Mucosa of rectum (tissue), 2 donors: Measurements from ENCODE around the gene IL15.
"Not testable (repeated sequence)": the region's sequence is repeated elsewhere in the genome, so short reads cannot be mapped to it uniquely, and the experiment has no call there.

ENCODE experiments used
- H3K27ac ChIP-seq, 2 donors: one replicate each; pipeline ENCODE4 v1.7.0; 2013; ENCODE audit warnings: inconsistent platforms in 2 of 2, low read depth in 2 of 2, low read length in 2 of 2
- H3K27me3 ChIP-seq, 2 donors: one replicate each; pipeline ENCODE4 v1.7.0; 2013; ENCODE audit warnings: low read length in 2 of 2; ENCODE audit not compliant: control insufficient read depth in 2 of 2, insufficient read depth in 2 of 2
- H3K36me3 ChIP-seq, 2 donors: one replicate each; pipeline ENCODE4 v1.7.0; 2013; ENCODE audit warnings: low read length in 2 of 2; ENCODE audit not compliant: control insufficient read depth in 2 of 2, insufficient read depth in 2 of 2
- H3K4me1 ChIP-seq, 2 donors: one replicate each; pipeline ENCODE4 v1.7.0; 2013; ENCODE audit warnings: low read length in 2 of 2, mild to moderate bottlenecking in 1 of 2; ENCODE audit not compliant: control insufficient read depth in 2 of 2, insufficient read depth in 2 of 2
- H3K4me3 ChIP-seq, 2 donors: one replicate each; pipeline ENCODE4 v1.7.0; 2013; ENCODE audit warnings: low read length in 2 of 2
- H3K9ac ChIP-seq, 2 donors: one replicate each; pipeline ENCODE4 v1.7.0; 2013; ENCODE audit warnings: low read length in 2 of 2, low read depth in 1 of 2, mild to moderate bottlenecking in 1 of 2
- H3K9me3 ChIP-seq, 2 donors: one replicate each; pipeline ENCODE4 v1.7.0; 2013; ENCODE audit warnings: low read length in 2 of 2; ENCODE audit not compliant: control insufficient read depth in 2 of 2
- donor health status: healthy.
- donor health status: Normal muscosa, but diverticular disease.

The IL15 gene

GRCh38 chr4:141636082-141636770, at the start of gene IL15:
TSS of gene IL15 (plus strand) at chr4:141636583. CDS start at chr4:141719465, 82,882 bp downstream.
- H3K4me3 ChIP-seq, result peak within 1 kb of the TSS; percentile 68 to 91
- no peaks in the 10 kb centered on the region for H3K36me3 ChIP-seq
- peak within 1 kb of the TSS; percentile 80 to 83 for H3K27ac ChIP-seq
- H3K9ac ChIP-seq, result peak within 1 kb of the TSS; percentile 68 to 76
- no peaks in the 10 kb centered on the region for H3K9me3 ChIP-seq
- H3K4me1 ChIP-seq, result peaks cover 0 to 4% of the 10 kb centered on the region in 2 donors
- no peaks in the 10 kb centered on the region for H3K27me3 ChIP-seq

- H3K36me3 ChIP-seq, result no peaks in the 10 kb centered on the region
- no peaks in the 10 kb centered on the region for H3K4me1 ChIP-seq
- H3K27me3 ChIP-seq, result no peaks in the 10 kb centered on the region
- no peak overlapping the region for H3K4me3 ChIP-seq
- no peaks in the 10 kb centered on the region for H3K9me3 ChIP-seq
- H3K27ac ChIP-seq, result no peak overlapping the region
- no peak overlapping the region for H3K9ac ChIP-seq
Measured at GRCh38 chr4:141587897-141588296, 48.5 kb upstream of the IL15 start.

- Histone ChIP-seq H3K4me1 (no peaks in the 10 kb centered on the region), H3K4me3 (no peak overlapping the region), H3K9ac (no peak overlapping the region), H3K27ac (no peak overlapping the region), H3K9me3 (no peaks in the 10 kb centered on the region), H3K36me3 (no peaks in the 10 kb centered on the region), H3K27me3 (no peaks in the 10 kb centered on the region)
Measured at GRCh38 chr4:141595531-141595930, 40.9 kb upstream of the IL15 start.

- H3K9me3 ChIP-seq, result no peaks in the 10 kb centered on the region
- H3K36me3 ChIP-seq, result no peaks in the 10 kb centered on the region
- H3K4me3 ChIP-seq, result no peak overlapping the region
- no peaks in the 10 kb centered on the region for H3K4me1 ChIP-seq
- no peaks in the 10 kb centered on the region for H3K27me3 ChIP-seq
- no peak overlapping the region for H3K27ac ChIP-seq
- H3K9ac ChIP-seq, result no peak overlapping the region
Measured at GRCh38 chr4:141599853-141600252, 36.5 kb upstream of the IL15 start.

GRCh38 chr4:141604683-141605082, 31.7 kb upstream of the IL15 start:
- H3K9ac ChIP-seq, H3K4me3 ChIP-seq, H3K36me3 ChIP-seq, H3K27ac ChIP-seq, H3K9me3 ChIP-seq, H3K27me3 ChIP-seq, H3K4me1 ChIP-seq: not testable (repeated sequence)

GRCh38 chr4:141605425-141605856, 30.9 kb upstream of the IL15 start:
- H3K9ac ChIP-seq, result no peak overlapping the region
- H3K36me3 ChIP-seq, result no peaks in the 10 kb centered on the region
- no peak overlapping the region for H3K27ac ChIP-seq
- no peaks in the 10 kb centered on the region for H3K4me1 ChIP-seq
- no peaks in the 10 kb centered on the region for H3K9me3 ChIP-seq
- no peak overlapping the region for H3K4me3 ChIP-seq
- no peaks in the 10 kb centered on the region for H3K27me3 ChIP-seq

- H3K9me3 ChIP-seq, result no peaks in the 10 kb centered on the region
- H3K27ac ChIP-seq, result no peak overlapping the region
- no peak overlapping the region for H3K9ac ChIP-seq
- no peaks in the 10 kb centered on the region for H3K4me1 ChIP-seq
- no peaks in the 10 kb centered on the region for H3K27me3 ChIP-seq
- H3K36me3 ChIP-seq, result no peaks in the 10 kb centered on the region
- no peak overlapping the region for H3K4me3 ChIP-seq
Measured at GRCh38 chr4:141609243-141609642, 27.1 kb upstream of the IL15 start.

GRCh38 chr4:141610365-141610764, 26.0 kb upstream of the IL15 start:
- Histone ChIP-seq H3K4me1 (no peaks in the 10 kb centered on the region), H3K9me3 (no peaks in the 10 kb centered on the region), H3K4me3 (no peak overlapping the region), H3K9ac (no peak overlapping the region), H3K36me3 (no peaks in the 10 kb centered on the region), H3K27ac (no peak overlapping the region), H3K27me3 (no peaks in the 10 kb centered on the region)

- Histone ChIP-seq H3K9me3 (no peaks in the 10 kb centered on the region), H3K36me3 (no peaks in the 10 kb centered on the region), H3K4me1 (no peaks in the 10 kb centered on the region), H3K9ac (no peak overlapping the region), H3K27ac (no peak overlapping the region), H3K27me3 (no peaks in the 10 kb centered on the region), H3K4me3 (no peak overlapping the region)
Measured at GRCh38 chr4:141614878-141615586, 21.4 kb upstream of the IL15 start.

GRCh38 chr4:141615587-141615918, 20.8 kb upstream of the IL15 start:
- not testable (repeated sequence) for H3K4me1 ChIP-seq, H3K27ac ChIP-seq, H3K9ac ChIP-seq, H3K9me3 ChIP-seq, H3K4me3 ChIP-seq, H3K36me3 ChIP-seq, H3K27me3 ChIP-seq
